Measurements from ENCODE around the gene CYB561A3.
"Not testable (repeated sequence)": the region's sequence is repeated elsewhere in the genome, so short reads cannot be mapped to it uniquely, and the experiment has no call there.

Gene CYB561A3

GRCh38 chr11:61361741-61362541, at the start of gene CYB561A3, which contains the start of gene TMEM138:
CYB561A3 (minus strand) TSS chr11:61361882; CDS start chr11:61356713, 5,169 bp downstream.
TMEM138 (plus strand) TSS chr11:61362374; CDS start chr11:61364391, 2,017 bp downstream.
- peak; percentile 84 for DNase-seq (ENCODE audit: low read depth, low spot score)

GRCh38 chr11:61406991-61407728, 45.5 kb upstream of the CYB561A3 start:
- no peak for DNase-seq (ENCODE audit: low read depth, low spot score)

DNA sequence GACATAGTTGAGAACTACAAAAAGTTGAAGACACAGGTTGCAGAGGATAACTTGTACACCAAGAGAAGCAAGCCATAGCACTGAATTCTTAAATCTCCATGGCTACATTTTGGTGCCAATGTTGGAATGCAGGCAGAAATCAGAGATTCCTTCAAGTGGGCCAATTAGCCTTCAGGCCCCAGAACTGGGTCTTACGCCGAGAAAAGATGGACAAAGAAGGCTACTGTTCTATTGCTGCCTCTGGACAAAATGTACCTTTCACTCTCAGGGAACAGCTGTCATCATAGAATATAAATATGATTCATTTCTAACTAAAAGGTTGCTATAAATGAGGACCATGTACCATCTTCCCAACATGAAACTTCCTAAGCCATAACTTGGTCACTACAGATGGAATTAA, 44.4 kb upstream of the CYB561A3 start:
- no peak for DNase-seq (ENCODE audit: low read depth, low spot score)

DNA sequence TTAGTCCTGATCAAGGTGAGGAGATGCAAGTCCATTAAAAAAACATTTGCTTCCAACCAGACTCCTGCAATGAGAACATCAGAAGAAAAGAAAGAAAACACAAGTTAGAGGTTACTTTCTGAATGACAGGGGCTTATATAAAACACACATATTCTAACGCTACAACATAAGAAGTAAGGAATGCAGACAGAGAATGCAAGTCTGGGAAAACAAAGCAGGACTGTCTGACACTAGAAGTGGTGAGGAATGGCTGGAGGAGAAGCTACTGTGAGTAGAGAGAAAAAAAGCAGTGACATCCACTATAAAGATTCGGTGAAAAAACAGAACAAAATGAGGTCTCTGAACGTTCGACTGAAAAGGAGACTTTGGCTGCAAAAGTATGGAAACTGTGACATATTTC, 43.0 kb upstream of the CYB561A3 start:
- no peak for DNase-seq (ENCODE audit: low read depth, low spot score)

DNA sequence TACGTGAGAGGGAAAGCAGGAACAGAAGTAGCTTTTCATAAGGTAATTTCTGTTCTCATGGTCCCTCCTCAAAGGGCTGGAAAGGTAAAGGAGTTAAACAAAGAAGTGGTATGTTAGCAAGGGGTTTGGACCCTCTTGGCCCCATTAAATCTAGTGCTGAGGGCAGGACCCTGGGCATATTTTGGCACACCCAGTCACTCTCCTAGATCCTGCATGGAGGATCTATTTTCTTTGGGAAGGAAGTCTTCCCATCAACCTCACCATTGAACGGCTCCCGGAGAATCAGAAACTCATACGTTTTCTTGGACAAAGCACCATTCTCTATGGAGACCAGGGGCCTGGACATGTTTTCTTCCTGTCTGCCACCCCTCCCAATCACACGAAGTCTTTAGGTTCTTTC, 42.4 kb upstream of the CYB561A3 start:
- no peak for DNase-seq (ENCODE audit: low read depth, low spot score)

- DNase-seq (ENCODE audit: low read depth, low spot score) = no peak
Measured at GRCh38 chr11:61403658-61404057, 42.0 kb upstream of the CYB561A3 start.

- DNase-seq (ENCODE audit: low read depth, low spot score) = no peak
Measured at GRCh38 chr11:61401573-61401972, 39.9 kb upstream of the CYB561A3 start.

GRCh38 chr11:61401173-61401572, 39.5 kb upstream of the CYB561A3 start:
- no peak for DNase-seq (ENCODE audit: low read depth, low spot score)

- no peak for DNase-seq (ENCODE audit: low read depth, low spot score)
Measured at GRCh38 chr11:61392981-61393595, 31.4 kb upstream of the CYB561A3 start.

- no peak for DNase-seq (ENCODE audit: low read depth, low spot score)
Measured at GRCh38 chr11:61390161-61390560, 28.5 kb upstream of the CYB561A3 start.

- no peak for DNase-seq (ENCODE audit: low read depth, low spot score)
Measured at GRCh38 chr11:61384271-61385242, 22.9 kb upstream of the CYB561A3 start.

GRCh38 chr11:61383859-61384258, 22.2 kb upstream of the CYB561A3 start:
- not testable (repeated sequence) for DNase-seq (ENCODE audit: low read depth, low spot score)

DNA sequence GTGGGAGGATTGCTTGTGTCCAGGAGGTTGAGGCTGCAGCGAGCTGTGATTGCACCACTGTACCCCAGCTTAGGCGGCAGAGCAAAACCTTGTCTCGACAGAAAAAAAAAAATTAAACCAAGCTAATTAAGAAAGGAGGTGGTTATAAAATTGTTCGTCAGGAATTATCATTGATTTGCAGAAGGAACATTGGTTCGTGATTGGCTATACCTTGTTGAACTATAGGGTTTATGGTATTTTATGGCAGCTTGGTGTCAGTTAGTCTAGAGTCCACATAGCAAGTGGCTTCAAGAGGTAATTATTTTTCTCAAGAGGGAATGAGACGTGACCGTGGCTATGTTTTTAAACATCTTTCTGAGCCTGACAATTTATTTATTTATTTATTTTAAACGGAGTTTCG, 19.2 kb upstream of the CYB561A3 start:
- no peak for DNase-seq (ENCODE audit: low read depth, low spot score)

GRCh38 chr11:61378713-61379313, 17.1 kb upstream of the CYB561A3 start:
- peak; percentile 79 for DNase-seq (ENCODE audit: low read depth, low spot score)

DNA sequence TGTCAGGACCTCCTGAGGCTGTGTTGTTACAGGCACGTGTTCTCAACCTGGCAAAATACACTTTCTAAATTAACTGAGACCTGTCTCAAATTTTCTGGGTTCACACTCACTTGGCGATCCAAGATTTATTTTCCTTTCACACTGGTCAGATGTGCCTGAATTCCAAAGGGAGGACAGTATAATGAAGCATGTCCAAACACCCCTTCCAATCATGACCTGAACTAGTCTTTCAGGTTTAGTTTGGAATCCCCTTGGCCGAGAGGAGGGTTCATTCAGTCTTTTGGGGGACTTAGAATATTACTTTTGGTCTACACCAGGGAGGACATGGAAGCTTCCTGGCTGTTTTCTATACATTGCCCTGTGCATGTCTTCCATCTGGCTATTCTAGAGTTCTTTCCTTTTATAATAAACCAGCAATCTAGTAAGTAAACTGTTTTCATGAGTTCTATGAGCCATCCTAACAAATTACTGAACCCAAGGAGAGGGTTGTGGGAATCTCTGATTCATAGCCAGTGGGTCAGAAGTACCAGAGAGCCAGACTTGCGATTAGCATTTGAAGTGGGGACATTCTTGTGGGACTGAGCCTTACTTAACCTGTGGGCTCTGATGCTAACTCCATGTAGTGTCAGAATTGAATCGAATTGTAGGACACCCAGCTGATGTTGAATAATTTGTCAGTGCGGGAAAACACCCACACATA, 15.9 kb upstream of the CYB561A3 start:
- no peak for DNase-seq (ENCODE audit: low read depth, low spot score)

- DNase-seq (ENCODE audit: low read depth, low spot score) = no peak
Measured at GRCh38 chr11:61375761-61376108, 14.1 kb upstream of the CYB561A3 start.

GRCh38 chr11:61372659-61373420, 11.2 kb upstream of the CYB561A3 start:
- DNase-seq (ENCODE audit: low read depth, low spot score) = no peak

DNA sequence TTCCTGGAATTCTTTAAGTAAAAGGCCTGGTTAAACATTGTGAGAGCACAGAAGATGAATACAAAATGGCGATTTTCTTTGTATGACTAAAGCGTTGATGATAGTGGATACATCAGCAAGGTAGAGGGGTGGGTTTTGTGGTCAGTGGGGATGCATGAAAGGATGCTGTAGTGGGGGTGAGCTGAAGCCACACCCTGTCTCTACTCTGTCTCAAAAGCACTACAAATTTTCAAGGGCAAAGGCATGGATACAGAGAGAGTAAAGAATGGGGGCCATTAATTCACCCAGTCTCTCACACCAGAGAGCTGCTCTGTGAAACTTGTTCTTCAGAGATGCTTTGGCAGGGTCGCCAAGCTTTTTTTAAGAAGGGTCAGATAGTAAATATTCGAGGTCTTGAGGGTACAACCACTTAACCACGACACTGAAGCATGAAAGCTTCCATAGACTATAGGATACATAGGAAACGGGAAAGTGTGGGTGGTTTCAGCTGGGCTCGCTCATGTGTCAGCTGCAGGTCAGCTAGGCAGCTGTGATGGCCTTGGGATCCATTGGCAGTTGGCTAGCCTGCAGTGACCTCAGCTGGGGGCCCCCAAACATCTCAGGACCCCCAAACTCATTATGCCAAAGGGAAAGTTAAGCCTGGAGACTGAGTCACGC, 8.8 kb upstream of the CYB561A3 start:
- no peak for DNase-seq (ENCODE audit: low read depth, low spot score)
